ENCODE results near the gene SYT17.

DNA sequence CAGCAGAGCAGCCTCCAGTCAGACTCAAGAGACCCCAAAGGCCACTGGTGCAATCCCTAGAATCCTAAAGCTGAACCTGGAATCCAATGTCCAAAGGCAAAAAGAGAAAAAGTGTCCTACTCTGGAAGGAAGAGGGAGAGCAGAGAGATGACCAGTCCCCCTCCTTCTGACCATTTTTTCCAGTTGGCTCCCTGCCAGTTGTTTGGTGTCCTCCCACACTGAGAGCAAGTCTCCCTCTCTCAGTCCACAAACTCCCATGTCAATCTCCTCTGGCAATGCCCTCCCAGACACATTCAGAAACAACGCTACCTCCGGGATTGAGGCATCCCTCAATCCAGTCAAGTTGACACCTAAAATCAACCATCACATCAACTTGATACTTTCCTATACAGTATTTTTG lies 113.2 kb downstream of the SYT17 start:
- TF ChIP-seq, protein P1, sequence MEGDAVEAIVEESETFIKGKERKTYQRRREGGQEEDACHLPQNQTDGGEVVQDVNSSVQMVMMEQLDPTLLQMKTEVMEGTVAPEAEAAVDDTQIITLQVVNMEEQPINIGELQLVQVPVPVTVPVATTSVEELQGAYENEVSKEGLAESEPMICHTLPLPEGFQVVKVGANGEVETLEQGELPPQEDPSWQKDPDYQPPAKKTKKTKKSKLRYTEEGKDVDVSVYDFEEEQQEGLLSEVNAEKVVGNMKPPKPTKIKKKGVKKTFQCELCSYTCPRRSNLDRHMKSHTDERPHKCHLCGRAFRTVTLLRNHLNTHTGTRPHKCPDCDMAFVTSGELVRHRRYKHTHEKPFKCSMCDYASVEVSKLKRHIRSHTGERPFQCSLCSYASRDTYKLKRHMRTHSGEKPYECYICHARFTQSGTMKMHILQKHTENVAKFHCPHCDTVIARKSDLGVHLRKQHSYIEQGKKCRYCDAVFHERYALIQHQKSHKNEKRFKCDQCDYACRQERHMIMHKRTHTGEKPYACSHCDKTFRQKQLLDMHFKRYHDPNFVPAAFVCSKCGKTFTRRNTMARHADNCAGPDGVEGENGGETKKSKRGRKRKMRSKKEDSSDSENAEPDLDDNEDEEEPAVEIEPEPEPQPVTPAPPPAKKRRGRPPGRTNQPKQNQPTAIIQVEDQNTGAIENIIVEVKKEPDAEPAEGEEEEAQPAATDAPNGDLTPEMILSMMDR (IDR thresholded peaks at IDR 0.05): no peak
- TF ChIP-seq POLR2A (IDR thresholded peaks at IDR 0.05; ENCODE audit: low read length): no peak
- no peak for TF ChIP-seq POLR2AphosphoS2 (conservative IDR thresholded peaks at IDR 0.05; ENCODE audit: low read length)
- TF ChIP-seq, protein P2, sequence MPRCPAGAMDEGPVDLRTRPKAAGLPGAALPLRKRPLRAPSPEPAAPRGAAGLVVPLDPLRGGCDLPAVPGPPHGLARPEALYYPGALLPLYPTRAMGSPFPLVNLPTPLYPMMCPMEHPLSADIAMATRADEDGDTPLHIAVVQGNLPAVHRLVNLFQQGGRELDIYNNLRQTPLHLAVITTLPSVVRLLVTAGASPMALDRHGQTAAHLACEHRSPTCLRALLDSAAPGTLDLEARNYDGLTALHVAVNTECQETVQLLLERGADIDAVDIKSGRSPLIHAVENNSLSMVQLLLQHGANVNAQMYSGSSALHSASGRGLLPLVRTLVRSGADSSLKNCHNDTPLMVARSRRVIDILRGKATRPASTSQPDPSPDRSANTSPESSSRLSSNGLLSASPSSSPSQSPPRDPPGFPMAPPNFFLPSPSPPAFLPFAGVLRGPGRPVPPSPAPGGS (IDR thresholded peaks at IDR 0.05): no peak
- TF ChIP-seq CHD4 (IDR thresholded peaks at IDR 0.05; ENCODE audit: borderline replicate concordance): no peak
- no peak for TF ChIP-seq RCOR1 (IDR thresholded peaks at IDR 0.05; ENCODE audit: low read depth, low read length)
- TF ChIP-seq, protein P3, sequence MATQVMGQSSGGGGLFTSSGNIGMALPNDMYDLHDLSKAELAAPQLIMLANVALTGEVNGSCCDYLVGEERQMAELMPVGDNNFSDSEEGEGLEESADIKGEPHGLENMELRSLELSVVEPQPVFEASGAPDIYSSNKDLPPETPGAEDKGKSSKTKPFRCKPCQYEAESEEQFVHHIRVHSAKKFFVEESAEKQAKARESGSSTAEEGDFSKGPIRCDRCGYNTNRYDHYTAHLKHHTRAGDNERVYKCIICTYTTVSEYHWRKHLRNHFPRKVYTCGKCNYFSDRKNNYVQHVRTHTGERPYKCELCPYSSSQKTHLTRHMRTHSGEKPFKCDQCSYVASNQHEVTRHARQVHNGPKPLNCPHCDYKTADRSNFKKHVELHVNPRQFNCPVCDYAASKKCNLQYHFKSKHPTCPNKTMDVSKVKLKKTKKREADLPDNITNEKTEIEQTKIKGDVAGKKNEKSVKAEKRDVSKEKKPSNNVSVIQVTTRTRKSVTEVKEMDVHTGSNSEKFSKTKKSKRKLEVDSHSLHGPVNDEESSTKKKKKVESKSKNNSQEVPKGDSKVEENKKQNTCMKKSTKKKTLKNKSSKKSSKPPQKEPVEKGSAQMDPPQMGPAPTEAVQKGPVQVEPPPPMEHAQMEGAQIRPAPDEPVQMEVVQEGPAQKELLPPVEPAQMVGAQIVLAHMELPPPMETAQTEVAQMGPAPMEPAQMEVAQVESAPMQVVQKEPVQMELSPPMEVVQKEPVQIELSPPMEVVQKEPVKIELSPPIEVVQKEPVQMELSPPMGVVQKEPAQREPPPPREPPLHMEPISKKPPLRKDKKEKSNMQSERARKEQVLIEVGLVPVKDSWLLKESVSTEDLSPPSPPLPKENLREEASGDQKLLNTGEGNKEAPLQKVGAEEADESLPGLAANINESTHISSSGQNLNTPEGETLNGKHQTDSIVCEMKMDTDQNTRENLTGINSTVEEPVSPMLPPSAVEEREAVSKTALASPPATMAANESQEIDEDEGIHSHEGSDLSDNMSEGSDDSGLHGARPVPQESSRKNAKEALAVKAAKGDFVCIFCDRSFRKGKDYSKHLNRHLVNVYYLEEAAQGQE (IDR thresholded peaks at IDR 0.05): no peak
- no peak for TF ChIP-seq FOSB (CRISPR knock-in tag; IDR thresholded peaks at IDR 0.05)
- TF ChIP-seq ZFP36 (IDR thresholded peaks at IDR 0.05; ENCODE audit: borderline replicate concordance, partially characterized antibody): no peak
- TF ChIP-seq JUNB (IDR thresholded peaks at IDR 0.05): no peak
- no peak for TF ChIP-seq CEBPB (IDR thresholded peaks at IDR 0.05)
- TF ChIP-seq, protein P4, sequence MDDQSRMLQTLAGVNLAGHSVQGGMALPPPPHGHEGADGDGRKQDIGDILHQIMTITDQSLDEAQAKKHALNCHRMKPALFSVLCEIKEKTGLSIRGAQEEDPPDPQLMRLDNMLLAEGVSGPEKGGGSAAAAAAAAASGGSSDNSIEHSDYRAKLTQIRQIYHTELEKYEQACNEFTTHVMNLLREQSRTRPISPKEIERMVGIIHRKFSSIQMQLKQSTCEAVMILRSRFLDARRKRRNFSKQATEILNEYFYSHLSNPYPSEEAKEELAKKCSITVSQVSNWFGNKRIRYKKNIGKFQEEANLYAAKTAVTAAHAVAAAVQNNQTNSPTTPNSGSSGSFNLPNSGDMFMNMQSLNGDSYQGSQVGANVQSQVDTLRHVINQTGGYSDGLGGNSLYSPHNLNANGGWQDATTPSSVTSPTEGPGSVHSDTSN (IDR thresholded peaks at IDR 0.05): no peak

Measured in A549 (cell line).